Activated CD4-positive, alpha-beta T cell treated with anti-CD3 and anti-CD28 coated beads for 1 hour (primary cell): ENCODE results near the gene AXL.
"Not testable (repeated sequence)": the region's sequence is repeated elsewhere in the genome, so short reads cannot be mapped to it uniquely, and the experiment has no call there.

Experiments
- DNase-seq: peaks from one replicate; pipeline ENCODE4 v3.0.0-alpha.2; 2020

Gene AXL

DNA sequence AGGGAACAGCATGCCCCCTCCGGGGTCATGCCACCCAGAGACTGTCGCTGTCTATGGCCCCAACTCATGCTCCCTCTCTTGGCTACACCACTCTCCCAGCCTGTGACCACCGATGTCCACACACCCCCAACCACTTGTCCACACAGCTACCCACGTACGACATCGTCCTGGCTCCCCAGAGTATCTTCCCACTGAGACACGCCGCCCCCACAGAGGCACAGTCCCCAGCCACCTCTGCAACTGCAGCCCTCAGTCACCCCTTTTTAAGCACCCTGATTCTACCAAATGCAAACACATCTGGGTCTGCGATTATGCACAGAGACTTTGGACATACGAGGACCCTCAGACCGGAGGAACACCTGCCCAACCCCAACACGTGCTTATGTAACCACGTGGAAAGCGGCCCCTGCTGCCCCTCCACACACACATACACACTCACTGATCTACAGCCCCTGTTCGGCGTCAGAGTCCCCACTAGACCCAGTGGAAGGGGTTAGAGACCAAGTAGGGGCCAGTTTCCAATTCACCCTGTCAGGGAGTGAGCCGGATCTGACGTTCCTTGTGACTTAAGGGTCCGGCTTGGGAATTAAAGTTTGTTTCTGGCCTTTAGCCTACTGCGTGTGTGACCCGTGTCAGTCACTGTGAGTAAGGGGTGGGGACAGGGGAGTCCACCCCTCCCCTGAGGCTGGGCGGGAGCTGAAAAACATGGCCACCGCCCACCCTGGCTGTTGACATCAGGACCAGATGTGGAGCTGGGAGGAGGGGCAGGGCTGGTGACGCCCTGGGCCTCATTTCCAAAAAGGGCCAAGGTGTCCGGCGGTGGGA, 11.9 kb upstream of the AXL start:
- no peak for DNase-seq

DNA sequence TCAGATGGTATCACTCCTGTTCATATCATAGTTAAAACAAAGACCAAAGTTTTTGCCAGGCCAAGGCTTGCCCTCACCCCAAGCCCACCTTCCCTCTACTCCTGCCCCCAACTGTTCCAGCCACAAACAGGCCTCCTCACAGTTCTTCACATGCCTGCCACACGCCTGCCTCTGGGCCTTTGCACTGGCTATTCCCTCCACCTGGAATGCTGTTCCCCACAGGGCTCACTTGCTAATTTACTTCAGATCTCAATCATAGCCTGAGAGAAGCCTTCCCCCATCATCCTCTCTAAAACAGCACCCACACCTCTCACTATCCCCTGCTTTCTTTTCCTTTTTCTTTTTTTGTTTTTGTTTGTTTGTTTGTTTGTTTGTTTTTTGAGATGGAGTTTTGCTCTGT, 4.9 kb upstream of the AXL start:
- DNase-seq = no peak

DNA sequence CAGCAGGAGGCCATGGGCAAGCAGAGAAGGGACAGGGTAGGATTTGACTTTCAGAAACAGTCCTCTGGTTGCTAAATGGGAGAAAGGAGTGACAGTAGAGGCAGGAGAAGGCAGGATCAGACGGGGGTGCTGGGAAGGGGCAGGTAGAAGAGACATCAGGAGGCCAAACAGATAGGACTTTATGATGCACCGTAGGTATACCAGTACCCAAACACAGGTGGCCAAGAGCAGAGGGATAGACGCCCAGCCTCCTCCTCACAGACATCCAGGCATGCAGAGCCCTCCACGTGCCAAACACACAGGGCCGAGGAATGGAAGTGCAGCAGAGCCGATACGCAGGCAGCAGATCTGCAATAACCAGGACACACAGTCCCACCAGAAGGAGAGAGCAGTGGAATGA, 1.3 kb upstream of the AXL start:
- no peak for DNase-seq

DNA sequence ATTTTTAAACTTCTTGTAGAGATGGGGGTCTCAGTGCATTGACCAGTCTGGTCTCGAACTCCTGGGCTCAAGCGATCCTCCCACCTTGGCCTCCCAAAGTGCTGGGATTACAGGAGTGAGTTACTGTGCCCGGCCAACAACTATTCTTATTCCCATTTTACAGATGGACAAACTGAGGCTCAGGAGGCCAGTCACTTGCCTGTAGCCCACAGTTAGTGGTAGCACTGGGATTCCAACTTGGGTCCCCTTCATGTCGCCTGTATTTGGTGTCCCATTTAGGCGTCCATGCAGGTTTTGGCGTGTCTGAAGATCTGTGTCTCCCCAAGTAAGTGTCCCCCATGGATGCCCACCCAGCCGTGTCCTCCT, 791 bp upstream of the AXL start:
- DNase-seq = no peak

DNA sequence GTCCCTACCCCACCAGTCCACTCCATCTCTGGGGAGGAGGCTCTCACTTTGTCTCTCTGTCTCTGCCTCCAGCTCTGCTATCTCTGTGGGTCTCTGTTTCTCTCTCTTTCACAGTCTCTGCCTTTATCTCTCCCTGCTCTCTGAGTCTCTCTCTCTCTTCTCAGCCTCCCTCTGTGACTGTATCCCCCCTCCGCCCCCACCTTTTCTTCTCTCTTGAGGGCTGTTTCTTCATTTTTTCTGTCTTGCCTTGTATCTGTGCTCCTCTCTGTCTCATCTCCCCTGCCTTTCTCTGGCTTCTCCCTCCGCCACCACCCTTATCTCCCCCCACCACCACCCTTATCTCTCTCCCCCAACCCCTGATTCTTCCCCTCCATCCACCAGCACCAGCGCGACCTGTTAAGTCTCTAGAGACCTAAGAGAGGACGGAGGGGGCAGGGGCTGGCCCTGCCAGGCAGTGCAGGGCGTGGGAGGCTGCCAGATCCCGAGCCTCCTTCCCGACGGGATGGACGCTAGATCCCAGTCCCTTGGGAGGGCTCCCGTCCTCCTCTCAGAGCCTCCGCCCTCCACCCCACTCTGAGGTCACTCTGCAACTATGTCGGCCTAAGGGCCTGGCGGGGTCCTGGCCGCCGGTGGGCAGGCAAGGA, 1.0 kb downstream of the AXL start:
- no peak for DNase-seq

DNA sequence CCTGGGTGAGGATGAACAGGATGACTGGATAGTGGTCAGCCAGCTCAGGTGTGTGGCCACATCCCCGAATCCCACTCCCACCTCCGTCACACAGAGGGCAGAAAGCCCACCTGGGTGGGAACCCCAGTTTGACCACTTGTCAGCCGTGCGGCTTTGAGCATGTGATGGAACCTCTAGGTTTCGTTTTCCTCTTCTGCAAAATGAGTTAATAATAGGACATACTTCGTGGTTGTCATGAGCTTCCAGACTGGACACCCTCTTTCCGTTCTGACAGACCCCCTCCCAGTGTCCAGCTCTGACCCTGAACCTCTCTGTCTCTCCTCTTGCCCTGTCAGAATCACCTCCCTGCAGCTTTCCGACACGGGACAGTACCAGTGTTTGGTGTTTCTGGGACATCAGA, 1.8 kb downstream of the AXL start:
- DNase-seq = no peak

DNA sequence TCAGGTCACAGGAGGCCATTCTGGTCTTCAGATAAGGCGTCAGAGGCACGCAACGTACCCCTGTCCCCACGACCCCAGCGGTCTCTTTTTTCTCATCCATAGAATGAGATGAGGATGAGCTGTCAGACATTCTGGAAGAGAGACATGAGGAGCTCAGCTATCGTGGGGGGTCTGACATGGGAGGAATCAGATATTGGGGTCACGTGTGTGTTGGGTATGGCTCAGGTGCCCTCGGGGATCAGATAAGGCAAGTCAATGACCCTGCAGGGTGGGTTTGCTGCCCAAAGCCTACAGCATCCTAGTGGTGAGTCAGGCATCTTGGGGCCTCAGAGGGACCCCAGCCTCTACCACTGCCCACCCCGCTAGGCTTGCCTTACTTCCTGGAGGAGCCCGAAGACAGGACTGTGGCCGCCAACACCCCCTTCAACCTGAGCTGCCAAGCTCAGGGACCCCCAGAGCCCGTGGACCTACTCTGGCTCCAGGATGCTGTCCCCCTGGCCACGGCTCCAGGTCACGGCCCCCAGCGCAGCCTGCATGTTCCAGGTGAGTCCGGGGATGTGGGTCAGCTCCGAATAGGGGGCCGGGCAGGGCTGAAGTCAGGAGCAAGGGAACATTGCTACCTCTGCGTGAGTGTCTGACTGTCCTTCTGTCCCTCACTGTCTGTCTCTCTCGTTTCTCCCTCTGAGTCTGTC, 2.6 kb downstream of the AXL start:
- DNase-seq = no peak

DNA sequence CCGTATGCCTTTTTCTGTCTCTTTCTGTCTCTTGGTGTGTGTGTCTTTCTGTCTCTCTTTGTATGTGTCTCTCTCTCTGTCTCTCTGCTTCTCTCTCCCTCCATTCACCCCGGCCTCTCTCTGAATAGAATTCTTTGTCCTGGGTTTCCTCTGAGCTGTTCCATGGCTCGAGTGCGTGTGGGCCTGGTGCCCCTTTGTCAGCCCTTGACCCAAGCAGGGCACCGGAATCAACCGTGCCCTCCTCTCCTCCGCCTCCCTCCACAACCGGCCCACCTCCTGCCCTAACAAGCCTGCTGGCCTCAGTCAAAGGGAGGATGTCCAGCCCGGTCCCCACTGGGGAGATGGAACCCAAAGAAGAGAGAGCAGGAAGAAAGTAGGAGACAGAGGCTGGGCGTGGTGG, 3.2 kb downstream of the AXL start:
- no peak for DNase-seq

DNA sequence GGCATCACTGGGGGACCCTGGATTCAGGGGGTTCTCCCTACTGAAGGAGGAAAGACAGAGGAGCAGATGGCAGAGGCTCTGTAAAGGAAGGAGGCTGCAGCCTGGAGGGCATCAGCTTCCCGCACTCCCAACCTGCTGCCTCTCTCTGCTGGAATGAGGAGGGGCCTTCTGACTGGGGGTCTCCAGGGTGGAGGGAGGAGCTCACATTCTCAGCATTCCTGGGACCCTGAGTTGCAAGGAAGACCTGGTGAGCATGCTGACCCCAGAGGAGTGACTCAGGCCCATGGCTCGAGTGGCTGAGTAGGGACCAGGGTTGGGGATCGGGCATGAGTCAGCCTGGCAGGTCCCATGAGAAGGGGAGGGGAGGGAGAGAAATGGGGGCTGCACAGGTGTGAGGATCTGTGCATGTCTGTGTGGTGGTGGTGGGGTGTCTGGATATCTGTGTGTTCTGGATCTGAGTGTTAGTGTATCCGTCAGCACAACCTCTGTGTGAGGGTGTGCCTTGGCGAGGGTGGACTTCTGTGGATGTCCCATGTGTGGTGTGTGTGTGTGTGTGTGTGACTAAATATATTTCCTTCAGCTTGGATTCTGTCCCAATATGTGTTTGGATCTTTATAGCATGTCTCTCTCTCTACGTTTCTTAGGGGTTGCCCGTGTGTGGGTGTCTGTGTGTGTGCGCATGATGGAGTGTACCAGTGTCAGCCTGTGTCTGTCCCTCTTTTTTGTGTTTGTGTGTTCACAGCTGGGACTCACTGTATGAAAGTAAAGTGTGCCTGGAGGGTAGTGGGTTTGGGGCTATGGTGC, 4.6 kb downstream of the AXL start:
- no peak for DNase-seq

DNA sequence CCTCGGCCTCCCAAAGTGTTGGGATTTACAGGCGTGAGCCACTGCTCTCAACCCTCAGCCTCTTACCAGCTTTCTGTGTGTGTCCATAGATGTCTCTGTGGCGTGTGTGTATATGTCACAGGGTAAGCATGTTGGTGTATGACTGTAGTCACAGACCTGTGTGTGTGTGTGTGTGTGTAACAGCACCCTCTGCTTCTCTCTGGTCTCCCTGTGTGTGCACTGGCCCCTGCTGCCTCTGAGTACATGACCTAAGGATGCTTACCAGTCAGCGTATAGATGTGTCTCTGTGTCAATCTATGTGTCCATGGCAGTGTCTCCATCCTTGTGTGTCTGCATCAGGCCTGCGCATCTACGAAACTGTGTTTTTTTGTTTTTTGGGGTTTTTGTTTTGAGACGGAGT, 5.6 kb downstream of the AXL start:
- DNase-seq = no peak

DNA sequence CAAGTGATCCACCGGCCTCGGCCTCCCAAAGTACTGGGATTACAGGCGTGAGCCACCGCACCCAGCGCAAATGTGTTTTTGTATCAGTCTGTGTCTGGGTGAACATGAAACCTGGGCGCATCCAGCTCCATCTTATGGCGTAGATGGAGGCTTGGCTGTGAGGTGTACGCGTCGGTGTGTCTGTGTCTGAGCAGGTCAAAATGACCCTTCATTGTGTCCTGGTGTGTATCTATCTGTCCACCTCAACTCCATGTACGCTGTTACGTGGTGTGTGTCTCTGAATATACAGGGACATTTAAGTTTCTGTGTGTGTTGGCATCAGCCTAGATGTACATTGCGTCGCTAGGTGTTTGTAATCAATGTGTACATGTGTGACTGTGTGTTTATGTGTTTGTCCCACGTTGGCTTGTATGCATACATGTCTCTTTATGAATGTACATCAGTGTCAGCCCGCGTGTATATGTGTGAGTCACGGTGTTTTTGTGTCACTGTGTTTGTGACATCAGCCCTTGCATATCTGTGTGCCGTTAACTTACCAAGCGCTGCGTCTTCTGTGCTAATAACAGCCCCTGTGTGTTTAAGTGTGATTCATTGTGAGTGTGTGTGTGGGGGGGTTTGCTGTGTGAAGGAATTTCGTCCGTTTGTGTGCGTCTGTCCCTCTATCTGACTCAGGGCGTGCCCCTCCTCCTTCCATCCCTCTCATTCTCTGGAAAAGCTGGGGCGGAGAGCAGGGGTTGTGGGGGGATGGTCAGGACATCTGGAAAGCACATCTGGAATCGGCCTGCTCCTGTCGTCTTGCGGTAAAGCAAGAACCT, 6.4 kb downstream of the AXL start:
- DNase-seq = peak; percentile 12

DNA sequence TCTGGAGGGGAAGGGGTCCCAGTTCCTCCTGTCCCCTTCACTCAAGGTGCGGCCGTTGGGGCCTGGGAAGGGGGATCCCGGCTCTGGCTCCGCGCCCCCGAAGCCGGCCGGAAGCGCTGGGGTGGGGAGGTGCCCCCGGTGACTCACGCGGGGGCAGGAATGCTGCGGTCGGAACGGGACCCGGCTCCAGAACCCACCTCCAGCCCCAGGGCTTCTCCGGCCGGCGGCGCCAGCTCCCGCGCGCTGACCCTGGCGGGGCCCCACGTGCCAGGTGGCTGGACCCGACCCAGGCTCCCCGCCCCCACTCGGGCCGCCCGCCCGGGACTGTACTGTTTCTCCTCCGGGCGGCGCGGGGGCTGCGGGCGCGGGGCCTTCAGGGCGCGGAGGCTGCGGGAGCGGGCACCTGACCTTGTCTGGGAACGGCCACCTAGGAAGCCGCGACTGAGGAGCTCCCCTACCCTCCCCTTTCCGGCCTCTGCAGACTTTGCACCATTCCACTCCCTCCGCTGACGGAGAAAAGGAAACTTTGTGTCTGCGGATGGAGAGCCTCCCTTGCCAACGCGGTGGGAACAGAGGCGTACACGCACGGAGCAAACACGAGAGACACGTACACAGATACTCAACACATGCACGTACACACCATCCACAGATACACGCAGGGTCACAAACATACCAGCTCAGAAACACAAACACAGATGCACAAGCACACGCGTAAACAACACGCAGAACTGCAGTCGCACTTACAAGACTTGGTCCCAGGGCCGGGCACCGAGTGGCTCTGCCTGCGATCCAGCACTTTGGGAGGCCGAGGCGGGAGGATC, 7.2 kb downstream of the AXL start:
- peak; percentile 25 for DNase-seq

DNA sequence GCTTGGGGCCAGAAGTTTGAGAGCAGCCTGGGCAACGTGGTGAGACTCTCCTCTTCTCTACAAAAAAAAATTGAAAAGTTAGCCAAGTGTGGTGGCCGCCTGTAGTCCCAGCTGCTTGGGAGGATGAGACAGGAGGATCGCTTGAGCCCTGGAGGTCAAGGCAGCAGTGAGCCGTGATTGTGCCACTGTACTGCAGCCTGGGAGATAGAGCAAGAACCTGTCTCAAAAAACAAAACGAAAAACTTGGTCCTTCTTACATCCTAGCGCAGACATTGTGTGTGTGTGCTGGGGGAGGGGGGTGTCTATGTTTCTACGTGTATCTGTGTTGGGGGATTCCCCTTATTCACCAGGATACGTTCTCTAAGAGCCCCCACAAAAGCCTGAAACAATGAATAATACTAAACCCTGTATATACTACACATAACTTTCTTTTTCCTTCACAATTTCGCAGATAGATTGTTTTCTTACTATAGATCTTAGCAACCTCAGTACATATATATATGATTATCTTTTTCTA, 7.9 kb downstream of the AXL start:
- no peak for DNase-seq

DNA sequence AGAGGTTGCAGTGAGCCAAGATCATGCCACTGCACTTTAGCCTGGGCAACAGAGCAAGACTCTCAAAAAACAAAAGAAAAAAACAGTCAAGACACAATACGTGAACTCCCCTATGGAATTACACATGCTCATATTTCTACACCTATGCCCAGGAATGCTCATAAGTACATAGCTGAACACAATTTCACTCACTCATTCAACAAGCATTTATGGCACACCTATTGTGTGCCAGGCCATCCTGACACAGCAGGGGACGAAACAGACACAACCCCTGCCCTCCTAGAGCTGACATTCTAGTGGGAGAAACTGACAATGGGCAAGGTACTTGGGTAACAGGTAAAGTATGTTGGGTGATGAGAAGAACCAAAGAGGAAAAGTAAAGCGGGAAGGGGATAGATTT, 9.5 kb downstream of the AXL start:
- no peak for DNase-seq

DNA sequence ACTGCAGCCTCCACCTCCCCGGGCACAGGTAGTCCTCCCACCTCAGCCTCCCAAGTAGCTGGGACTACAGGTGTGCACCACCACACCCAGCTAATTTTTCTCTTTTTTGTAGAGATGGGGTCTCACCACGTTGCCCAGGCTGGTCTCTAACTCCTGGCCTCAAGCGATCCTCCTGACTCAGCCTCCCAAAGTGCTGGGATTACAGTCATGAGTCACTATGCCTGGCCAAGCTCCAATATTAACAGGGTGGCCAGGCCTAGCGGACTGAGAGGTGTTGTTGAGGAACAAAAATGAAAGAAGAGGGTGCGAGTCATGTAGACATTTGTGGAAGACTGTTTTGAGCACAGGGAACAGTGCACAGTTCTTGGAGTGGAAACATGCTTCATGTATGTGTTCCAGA, 10.3 kb downstream of the AXL start:
- not testable (repeated sequence) for DNase-seq

DNA sequence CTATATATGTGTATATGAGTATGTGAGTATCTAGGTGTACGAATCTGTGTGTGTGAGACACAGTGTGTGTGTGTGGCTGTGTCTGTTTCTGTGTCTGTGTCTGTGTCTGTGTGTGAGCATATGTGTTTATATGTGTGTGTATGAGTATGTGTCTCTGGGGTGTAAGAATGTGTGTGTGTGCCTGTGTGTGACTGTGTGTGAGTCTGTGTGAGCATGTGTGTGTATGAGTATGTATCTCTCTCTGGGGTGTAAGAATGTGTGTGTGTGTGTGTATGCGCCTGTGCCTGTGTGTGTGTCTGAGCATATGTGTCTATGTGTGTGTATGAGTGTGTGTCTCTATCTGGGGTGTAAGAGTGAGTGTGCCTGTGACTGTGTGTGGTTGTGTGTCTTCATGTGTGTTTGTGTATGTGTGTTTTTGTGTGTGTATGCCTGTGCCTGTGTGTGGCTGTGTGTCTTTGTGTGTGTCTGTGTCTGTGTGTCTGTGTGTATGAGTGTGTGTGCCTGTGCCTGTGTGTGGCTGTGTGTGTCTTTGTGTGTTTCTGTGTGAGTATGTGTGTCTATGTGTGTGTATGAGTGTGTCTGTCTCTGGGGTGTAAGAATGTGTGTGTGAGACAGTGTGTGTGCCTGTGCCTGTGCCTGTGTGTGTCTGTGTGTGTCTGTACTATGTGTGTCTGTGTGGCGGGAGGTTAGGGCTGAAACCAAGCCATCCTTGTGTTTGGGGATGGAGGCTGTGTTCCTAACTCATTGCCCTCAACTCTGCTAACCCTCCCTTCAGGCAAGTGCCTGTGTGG, 11.2 kb downstream of the AXL start:
- no peak for DNase-seq

DNA sequence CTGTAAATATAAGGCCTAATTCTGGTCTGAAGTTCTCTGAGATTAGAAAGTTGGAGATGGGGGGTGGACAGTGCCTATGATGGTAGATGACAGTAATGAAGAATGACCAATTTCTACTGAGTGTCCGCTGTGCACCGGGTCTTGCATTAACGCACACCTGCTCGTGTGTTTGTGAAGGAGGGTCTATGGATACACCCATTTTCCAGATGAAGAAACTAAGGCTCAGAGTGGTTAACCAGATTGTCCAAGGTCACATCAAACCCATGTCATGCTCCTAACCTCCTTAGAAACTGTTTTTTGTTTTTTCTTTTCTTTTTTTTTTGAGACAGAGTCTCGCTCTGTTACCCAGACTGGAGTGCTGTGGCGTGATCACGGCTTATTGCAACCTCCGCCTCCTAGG, 13.7 kb downstream of the AXL start:
- DNase-seq = no peak

DNA sequence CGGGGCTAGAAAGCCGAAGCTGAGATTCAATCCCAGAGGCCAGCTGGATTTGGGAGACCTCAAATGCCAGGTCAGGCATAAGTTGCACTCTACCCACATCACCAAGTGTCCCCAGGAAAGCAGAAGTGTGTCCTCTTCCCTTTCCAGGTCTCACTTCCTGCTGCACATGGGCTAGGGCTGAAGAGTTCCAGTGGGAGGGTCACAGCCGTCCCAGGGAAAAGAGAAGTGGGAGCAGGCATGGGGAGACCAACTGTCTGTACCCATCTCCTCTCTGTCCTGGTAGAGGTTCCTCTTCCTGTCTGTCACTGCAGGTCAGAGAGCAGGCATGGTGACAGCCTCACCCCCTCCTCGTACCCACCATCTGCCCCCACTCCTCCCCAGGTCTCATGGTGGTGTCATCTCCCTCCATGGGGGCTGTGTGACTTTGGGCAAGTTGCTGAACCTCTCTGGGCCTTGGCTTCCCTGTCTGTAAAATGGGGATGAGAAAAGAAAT, 14.8 kb downstream of the AXL start:
- no peak for DNase-seq

DNA sequence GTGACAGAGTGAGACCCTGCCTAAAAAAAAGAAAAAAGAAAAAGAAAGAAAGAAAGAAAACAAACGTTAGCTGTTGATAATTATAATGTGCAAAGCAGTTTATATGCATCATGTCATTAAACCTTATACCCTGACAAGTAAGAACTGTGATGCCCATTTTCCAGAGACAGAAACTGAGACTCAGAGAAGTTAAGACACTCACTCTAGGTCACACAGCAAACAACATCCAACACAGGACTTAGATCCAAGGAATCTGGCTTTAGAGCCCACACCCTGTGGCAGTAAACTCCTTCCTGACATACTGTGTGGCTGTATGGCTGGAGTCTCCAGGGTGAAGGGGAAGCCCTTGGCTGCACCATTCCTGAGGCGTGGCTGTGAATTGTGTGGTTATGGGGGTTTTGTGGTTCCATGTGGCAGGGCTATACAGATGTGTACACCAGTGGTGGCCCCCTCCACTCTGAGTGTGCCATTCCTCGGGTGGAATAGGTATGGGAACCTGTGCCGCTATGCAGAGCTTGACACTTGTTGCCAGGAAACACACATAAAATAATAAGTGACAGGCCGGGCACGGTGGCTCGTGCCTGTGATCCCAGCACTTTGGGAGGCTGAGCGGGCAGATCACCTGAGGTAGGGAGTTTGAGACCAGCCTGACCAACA, 15.6 kb downstream of the AXL start:
- DNase-seq = no peak

DNA sequence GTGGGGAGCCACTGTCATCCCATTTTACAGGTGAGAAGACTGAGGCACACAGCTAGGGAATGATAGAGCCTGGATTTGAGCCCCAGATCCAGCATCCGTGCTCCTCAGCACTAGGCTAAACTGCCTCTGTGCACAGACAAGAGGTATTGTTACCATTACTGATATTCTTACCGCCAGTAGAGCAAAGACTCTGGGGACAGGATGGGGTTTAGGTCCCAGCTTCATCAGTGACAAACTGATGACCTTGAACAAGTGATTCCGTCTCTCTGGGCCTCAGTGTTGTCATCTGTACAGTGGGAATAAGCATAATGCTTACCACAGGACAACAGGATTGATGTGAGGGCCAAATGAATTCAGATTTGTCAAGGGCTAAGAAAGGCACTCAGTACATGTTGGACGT, 16.5 kb downstream of the AXL start:
- no peak for DNase-seq
